ENCODE measurements around the gene PSMB1.

PSMB1 gene

GRCh38 chr6:170500955-170501590 is 52.0 kb downstream of the PSMB1 start:
- DNase-seq = no peak

DNA sequence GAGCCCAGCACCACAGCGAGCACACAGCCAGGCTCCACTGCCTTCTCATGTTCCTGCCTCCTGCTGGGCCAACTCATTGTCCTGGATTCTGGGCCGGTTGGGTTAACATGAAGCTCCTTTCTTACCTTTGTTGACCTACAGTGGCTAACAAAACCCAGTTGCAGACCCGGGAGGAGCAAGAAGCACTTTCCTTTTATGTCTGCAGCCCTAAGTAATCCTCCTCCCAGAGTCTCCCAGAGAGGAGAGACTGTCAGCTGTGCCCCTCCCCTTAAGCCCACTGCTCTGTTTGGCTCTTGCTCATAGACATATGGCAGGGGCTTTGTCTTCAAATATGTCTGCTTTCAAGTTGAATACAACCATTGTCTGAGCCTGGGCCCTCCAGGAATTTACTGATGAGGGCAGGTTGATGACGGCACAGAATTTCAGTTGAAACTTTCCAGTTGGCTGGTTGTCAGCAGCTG is 55.2 kb downstream of the PSMB1 start:
- no peak for DNase-seq

DNA sequence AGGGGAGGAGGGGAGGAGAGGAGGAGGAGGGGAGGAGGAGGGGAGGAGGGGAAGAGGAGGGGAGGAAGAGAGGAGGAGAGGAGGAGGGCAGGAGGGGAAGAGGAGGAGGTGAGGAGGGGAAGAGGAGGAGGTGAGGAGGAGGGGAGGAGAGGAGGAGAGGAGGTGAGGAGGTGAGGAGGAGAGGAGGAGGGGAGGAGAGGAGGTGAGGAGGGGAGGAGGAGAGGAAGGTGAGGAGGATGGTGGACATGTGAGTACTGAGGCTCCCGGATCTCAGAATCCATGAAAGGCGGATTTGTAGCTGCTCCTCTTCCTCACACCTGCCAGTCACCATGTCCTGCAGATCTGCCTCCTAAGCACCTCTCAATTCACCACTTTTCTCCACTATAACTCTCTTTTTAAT is 59.8 kb downstream of the PSMB1 start:
- no peak for DNase-seq

DNA sequence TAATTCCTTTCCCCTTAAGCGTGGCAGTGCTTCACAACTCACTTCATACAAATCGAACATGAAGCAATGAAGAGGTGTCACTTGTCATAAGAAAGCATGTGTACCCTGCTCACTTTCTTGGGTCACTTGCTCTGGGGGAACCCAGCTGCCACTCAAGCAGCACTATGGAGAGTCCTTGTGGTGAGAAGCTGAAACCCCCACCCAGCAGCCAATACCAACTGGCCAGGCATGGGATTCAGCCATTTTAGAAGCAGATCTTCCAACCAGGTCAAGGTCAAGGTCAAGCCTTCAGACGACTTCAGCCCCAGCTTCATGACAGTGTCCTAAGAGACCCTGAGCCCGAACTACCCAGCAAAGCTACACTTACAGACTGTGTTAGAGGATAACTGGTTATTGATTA is 62.8 kb downstream of the PSMB1 start:
- no peak for DNase-seq

- no peak for DNase-seq
These were observed 63.3 kb downstream of the PSMB1 start for GRCh38 chr6:170489836-170490235.

GRCh38 chr6:170487707-170488329 is 65.3 kb downstream of the PSMB1 start:
- DNase-seq = no peak

DNA sequence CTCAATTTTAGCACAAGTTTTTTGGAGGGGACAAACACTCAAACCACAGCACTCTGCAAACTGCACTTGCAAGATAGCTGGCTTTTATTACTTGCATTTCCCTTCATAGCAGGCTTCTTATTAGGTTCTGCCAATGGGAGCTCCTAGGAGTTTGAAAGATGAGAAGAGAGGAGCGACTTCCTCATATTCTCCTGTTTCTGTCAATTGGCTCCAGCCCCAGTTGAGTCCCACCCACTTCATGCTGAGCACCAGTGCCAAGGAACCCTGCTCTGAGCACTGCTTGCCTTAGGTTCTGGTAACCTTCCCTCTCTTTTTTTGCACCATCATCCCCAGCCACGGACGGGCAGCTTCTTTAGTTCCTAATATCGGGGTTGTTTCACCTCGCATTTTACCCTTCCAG is 67.9 kb downstream of the PSMB1 start:
- no peak for DNase-seq
